Measurements from ENCODE around the gene HYAL1.

GRCh38 chr3:50331364-50331907 lies 28.1 kb upstream of the HYAL1 start:
- TF ChIP-seq CTCF (conservative IDR thresholded peaks at IDR 0.05; ENCODE audit: low read depth, low read length) (no peak), EZH2 (IDR thresholded peaks at IDR 0.05; ENCODE audit: borderline replicate concordance, low read depth, low read length, poor library complexity, severe bottlenecking) (no peak)

Data from A673 (cell line).